Peyer's patch (tissue), 4 donors: Measurements from ENCODE around the gene PC. TPM values are rescaled to one million over a fixed set of nuclear protein-coding genes. Genes with fewer than 3 reads are reported as not detected.

Experiments used
- DNase-seq, 3 donors: peaks; one replicate each; pipeline ENCODE4 v3.0.0-alpha.2; 2017 to 2019
- H3K27ac ChIP-seq, 4 donors: fragments of 200-600 bp; sonication (generic); one replicate each; pipeline ENCODE4 v1.5.1; 2016 to 2019
- H3K27me3 ChIP-seq, 2 donors: fragments of 200-600 bp; sonication (generic); one replicate each; pipeline ENCODE4 v1.5.1; 2019
- H3K36me3 ChIP-seq, 3 donors: fragments of 200-600 bp; sonication (generic); one replicate each; pipeline ENCODE4 v1.5.1; 2016 to 2019
- H3K4me1 ChIP-seq, 4 donors: fragments of 200-600 bp; sonication (generic); one replicate each; pipeline ENCODE4 v1.5.1; 2016 to 2019
- H3K4me3 ChIP-seq, 4 donors: fragments of 200-600 bp; sonication (generic); 1 replicate in 3 of 4; 2 replicates in 1 of 4; pipeline ENCODE4 v1.5.1; 2016 to 2019; ENCODE audit warnings: mild to moderate bottlenecking in 1 of 4
- H3K9me3 ChIP-seq, 4 donors: fragments of 200-600 bp; sonication (generic); one replicate each; pipeline ENCODE4 v1.5.1; 2016 to 2019; ENCODE audit warnings: mild to moderate bottlenecking in 1 of 4
- CTCF ChIP-seq, 6 experiments: fragments of 450-650 bp in 4 of 6; fragments of 200-600 bp in 2 of 6; sonication (generic) in 1 of 6; IDR thresholded peaks; one replicate each; pipeline ENCODE4 v1.5.1; 2017 to 2019; ENCODE audit warnings: antibody characterized with exemption in 6 of 6, mild to moderate bottlenecking in 3 of 6, moderate library complexity in 1 of 6
- POLR2A ChIP-seq, 2 donors: fragments of 450-650 bp; IDR thresholded peaks; one replicate each; pipeline ENCODE4 v1.5.1; 2017; ENCODE audit warnings: antibody characterized with exemption in 2 of 2, mild to moderate bottlenecking in 2 of 2, moderate library complexity in 2 of 2
- total RNA-seq, 4 donors: library from RNA; depleted of rRNA; stranded (reverse); fragments of >200 nt; gene quantifications; one replicate each; pipeline ENCODE4 v1.1.0, GENCODE V29; 2016

Gene PC
- total RNA-seq, 4 donors from 2014 or later = 15.7 to 88.9 (median 77.2) TPM

GRCh38 chr11:66891851-66892660, 66.1 kb downstream of the PC start:
- Histone ChIP-seq H3K4me1 (no peaks in the 10 kb centered on the region), H3K4me3 (no peak overlapping the region), H3K27me3 (no peaks in the 10 kb centered on the region), H3K36me3 (no peaks in the 10 kb centered on the region), H3K27ac (peak overlapping the region in 1 of 4 donors; percentile 35), H3K9me3 (no peaks in the 10 kb centered on the region)
- DNase-seq = peak in 2 of 3 donors; percentile 59 to 84
- TF ChIP-seq CTCF (IDR thresholded peaks at IDR 0.05) = peak in 2 of 6 experiments; percentile 8
- TF ChIP-seq POLR2A (IDR thresholded peaks at IDR 0.05) = no peak

GRCh38 chr11:66889960-66890359, 68.2 kb downstream of the PC start:
- no peak overlapping the region for H3K27ac ChIP-seq
- H3K27me3 ChIP-seq = no peaks in the 10 kb centered on the region
- TF ChIP-seq CTCF (IDR thresholded peaks at IDR 0.05) (no peak), POLR2A (IDR thresholded peaks at IDR 0.05) (no peak)
- H3K36me3 ChIP-seq = no peaks in the 10 kb centered on the region
- no peak for DNase-seq
- no peaks in the 10 kb centered on the region for H3K9me3 ChIP-seq
- no peak overlapping the region for H3K4me3 ChIP-seq
- H3K4me1 ChIP-seq = no peaks in the 10 kb centered on the region

GRCh38 chr11:66888282-66888681, 69.9 kb downstream of the PC start:
- Histone ChIP-seq H3K4me3 (no peak overlapping the region), H3K36me3 (no peaks in the 10 kb centered on the region), H3K9me3 (no peaks in the 10 kb centered on the region), H3K27ac (no peak overlapping the region), H3K4me1 (no peaks in the 10 kb centered on the region), H3K27me3 (no peaks in the 10 kb centered on the region)
- DNase-seq = no peak
- no peak for TF ChIP-seq POLR2A (IDR thresholded peaks at IDR 0.05)

- Histone ChIP-seq H3K27me3 (no peaks in the 10 kb centered on the region), H3K4me3 (no peak overlapping the region), H3K4me1 (no peaks in the 10 kb centered on the region), H3K9me3 (no peaks in the 10 kb centered on the region), H3K27ac (no peak overlapping the region), H3K36me3 (no peaks in the 10 kb centered on the region)
- TF ChIP-seq POLR2A (IDR thresholded peaks at IDR 0.05) (no peak), CTCF (IDR thresholded peaks at IDR 0.05) (no peak)
- DNase-seq = no peak
Measured at GRCh38 chr11:66887526-66887925, 70.7 kb downstream of the PC start.

GRCh38 chr11:66886671-66887221, 71.4 kb downstream of the PC start:
- no peaks in the 10 kb centered on the region for H3K4me1 ChIP-seq
- no peaks in the 10 kb centered on the region for H3K9me3 ChIP-seq
- H3K27ac ChIP-seq = no peak overlapping the region
- no peak overlapping the region for H3K4me3 ChIP-seq
- no peaks in the 10 kb centered on the region for H3K27me3 ChIP-seq
- no peaks in the 10 kb centered on the region for H3K36me3 ChIP-seq
- no peak for TF ChIP-seq POLR2A (IDR thresholded peaks at IDR 0.05)
- TF ChIP-seq CTCF (IDR thresholded peaks at IDR 0.05) = no peak
- peak in 1 of 3 donors; percentile 40 for DNase-seq

- no peak overlapping the region for H3K27ac ChIP-seq
- no peaks in the 10 kb centered on the region for H3K9me3 ChIP-seq
- no peaks in the 10 kb centered on the region for H3K4me1 ChIP-seq
- TF ChIP-seq POLR2A (IDR thresholded peaks at IDR 0.05) (no peak), CTCF (IDR thresholded peaks at IDR 0.05) (no peak)
- no peak for DNase-seq
- H3K4me3 ChIP-seq = no peak overlapping the region
- H3K27me3 ChIP-seq = no peaks in the 10 kb centered on the region
- H3K36me3 ChIP-seq = no peaks in the 10 kb centered on the region
Measured at GRCh38 chr11:66885950-66886440, 72.2 kb downstream of the PC start.
